ENCODE results near the gene NPR2.

DNA sequence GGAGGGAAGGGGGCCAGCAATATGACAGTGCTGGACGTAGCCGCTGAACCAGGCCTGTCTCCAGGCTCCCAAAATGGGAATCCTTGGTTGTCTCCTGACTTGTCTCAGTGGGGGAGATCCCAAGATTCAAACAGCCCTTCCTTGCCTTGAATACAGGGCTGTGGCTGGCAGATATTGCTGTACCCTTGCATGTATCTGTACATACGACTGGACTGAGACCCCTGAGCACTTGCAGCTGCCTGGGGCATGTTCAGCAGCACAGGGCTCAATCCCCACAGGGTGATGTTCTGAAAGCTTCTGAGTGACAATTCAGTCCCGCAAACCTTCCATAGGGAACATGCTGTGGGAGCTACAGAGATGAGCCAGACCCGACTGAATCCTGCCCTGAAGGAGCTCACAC, 65.5 kb downstream of the NPR2 start:
- TF ChIP-seq CTCF (IDR thresholded peaks at IDR 0.05; ENCODE audit: low read depth, low read length) (no peak), EZH2phosphoT487 (IDR thresholded peaks at IDR 0.05; ENCODE audit: low read depth) (no peak)

All from OCI-LY3 (cell line).